Ectodermal cell (in vitro differentiated cells): ENCODE data around the gene USP11.

Experiments used
- H3K27ac ChIP-seq: 2 replicates; pipeline ENCODE4 v1.7.0; 2013; ENCODE audit warnings: mild to moderate bottlenecking, low read depth, low read length; ENCODE audit not compliant: insufficient read depth, poor library complexity, severe bottlenecking
- H3K27me3 ChIP-seq: 2 replicates; pipeline ENCODE4 v1.7.0; 2013; ENCODE audit warnings: mild to moderate bottlenecking, low read length; ENCODE audit not compliant: insufficient read depth, control insufficient read depth, poor library complexity, severe bottlenecking
- H3K36me3 ChIP-seq: one replicate; pipeline ENCODE4 v1.7.0; 2013; ENCODE audit warnings: low read length; ENCODE audit not compliant: control insufficient read depth, insufficient read depth
- H3K4me1 ChIP-seq: one replicate; pipeline ENCODE4 v1.7.0; 2013; ENCODE audit warnings: low read length; ENCODE audit not compliant: control insufficient read depth, insufficient read depth
- H3K4me3 ChIP-seq: 2 replicates; pipeline ENCODE4 v1.7.0; 2013; ENCODE audit warnings: low read depth, low read length, control low read depth; ENCODE audit not compliant: insufficient read depth
- H3K9me3 ChIP-seq: 2 replicates; pipeline ENCODE4 v1.7.0; 2013; ENCODE audit warnings: mild to moderate bottlenecking, low read length, moderate library complexity; ENCODE audit not compliant: control insufficient read depth
- WGBS, 2 experiments: methylation state at CpG; one replicate each; pipeline ENCODE4 v1.1.7; 2013; ENCODE audit warnings: missing lambda C conversion rate in 2 of 2; 5-methylcytosine and 5-hydroxymethylcytosine counted together

The USP11 gene

DNA sequence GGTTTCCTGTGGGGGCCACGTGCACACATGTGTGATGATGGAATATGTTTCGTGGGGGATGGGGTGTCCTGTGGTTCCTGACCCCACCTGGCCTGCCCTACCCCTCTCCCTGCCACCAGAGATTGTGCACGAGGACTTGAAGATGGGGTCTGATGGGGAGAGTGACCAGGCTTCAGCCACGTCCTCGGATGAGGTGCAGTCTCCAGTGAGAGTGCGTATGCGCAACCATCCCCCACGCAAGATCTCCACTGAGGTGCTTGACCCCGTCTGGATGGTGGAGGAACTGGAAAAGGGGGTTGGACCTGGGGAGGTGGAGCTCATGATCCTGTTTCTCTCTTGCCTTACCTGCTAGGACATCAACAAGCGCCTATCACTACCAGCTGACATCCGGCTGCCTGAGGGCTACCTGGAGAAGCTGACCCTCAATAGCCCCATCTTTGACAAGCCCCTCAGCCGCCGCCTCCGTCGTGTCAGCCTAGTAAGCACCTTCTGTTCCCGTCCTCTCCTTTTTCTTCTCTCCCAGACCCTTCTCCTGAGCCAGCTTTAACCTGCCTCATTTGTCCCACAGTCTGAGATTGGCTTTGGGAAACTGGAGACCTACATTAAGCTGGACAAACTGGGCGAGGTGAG, 8.4 kb upstream of the USP11 start:
- H3K9me3 ChIP-seq: no peaks in the 10 kb centered on the region
- peaks cover 30% of the 10 kb centered on the region for H3K36me3 ChIP-seq
- no peak overlapping the region for H3K4me3 ChIP-seq
- H3K4me1 ChIP-seq: no peaks in the 10 kb centered on the region
- H3K27ac ChIP-seq: no peak overlapping the region
- H3K27me3 ChIP-seq: no peaks in the 10 kb centered on the region
- WGBS, 2 experiments: 93 to 96% methylated on average over 15 to 17 of the region's 17 CpGs

DNA sequence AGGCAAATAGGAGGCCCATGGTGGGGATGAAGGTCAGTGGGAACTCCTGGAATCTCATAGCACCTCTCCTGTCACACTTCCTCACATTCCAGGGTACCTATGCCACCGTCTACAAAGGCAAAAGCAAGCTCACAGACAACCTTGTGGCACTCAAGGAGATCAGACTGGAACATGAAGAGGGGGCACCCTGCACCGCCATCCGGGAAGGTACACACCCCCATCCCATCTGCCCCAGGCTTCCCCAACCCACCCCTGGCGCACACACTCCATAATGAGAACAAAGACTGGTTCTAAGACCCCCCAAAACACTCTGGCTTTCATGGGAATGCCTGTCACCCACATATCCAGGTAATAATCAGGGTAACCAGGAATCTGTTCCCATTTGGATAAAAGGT, 7.9 kb upstream of the USP11 start:
- Histone ChIP-seq H3K9me3 (no peaks in the 10 kb centered on the region), H3K4me3 (no peak overlapping the region), H3K27me3 (no peaks in the 10 kb centered on the region), H3K4me1 (no peaks in the 10 kb centered on the region), H3K27ac (no peak overlapping the region), H3K36me3 (peaks cover 30% of the 10 kb centered on the region)
- 96 to 100% methylated on average over 4 of the region's 4 CpGs for WGBS, 2 experiments

DNA sequence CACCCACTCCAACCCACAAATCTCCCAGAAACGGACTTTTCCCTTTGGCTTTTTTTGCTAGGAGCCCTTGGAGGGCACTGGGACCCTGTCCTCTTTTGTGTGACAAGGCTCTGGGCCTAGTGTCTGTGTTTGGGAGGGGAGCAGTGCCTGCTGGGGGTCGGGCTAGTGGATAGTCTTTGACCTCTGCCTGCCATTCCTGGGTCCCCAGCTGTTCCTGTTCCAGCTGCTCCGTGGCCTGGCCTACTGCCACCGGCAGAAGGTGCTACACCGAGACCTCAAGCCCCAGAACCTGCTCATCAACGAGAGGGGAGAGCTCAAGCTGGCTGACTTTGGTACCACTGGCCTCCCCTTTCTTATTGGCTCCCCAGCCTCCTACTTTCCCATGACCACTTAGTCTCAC, 6.7 kb upstream of the USP11 start:
- H3K4me3 ChIP-seq: no peak overlapping the region
- no peaks in the 10 kb centered on the region for H3K27me3 ChIP-seq
- no peaks in the 10 kb centered on the region for H3K4me1 ChIP-seq
- no peaks in the 10 kb centered on the region for H3K9me3 ChIP-seq
- WGBS, 2 experiments: 89 to 93% methylated on average over 6 of the region's 6 CpGs
- no peak overlapping the region for H3K27ac ChIP-seq
- H3K36me3 ChIP-seq: peaks cover 30% of the 10 kb centered on the region

DNA sequence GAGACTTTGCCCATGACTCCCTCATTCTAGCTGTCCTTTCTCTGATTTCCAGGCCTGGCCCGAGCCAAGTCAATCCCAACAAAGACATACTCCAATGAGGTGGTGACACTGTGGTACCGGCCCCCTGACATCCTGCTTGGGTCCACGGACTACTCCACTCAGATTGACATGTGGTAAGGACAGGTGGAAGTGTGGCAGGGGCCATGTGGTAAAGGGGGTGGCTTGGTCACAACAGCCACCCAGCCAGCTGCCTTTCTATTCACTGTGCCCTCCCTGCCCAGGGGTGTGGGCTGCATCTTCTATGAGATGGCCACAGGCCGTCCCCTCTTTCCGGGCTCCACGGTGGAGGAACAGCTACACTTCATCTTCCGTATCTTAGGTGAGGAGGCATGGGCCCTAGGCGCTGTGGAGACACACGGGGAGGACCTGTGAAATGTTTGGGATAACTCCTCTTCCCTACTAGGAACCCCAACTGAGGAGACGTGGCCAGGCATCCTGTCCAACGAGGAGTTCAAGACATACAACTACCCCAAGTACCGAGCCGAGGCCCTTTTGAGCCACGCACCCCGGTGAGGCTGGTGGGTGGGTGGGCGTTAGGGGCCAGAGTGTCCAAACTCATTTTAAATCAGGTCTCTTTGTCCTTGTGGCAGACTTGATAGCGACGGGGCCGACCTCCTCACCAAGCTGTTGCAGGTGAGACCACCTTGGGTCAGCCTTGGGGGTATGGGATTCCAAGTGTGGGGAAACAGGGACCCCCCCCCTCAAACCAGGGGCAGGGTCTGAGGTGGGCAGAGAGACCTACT, 6.1 kb upstream of the USP11 start:
- Histone ChIP-seq H3K27ac (no peak overlapping the region), H3K4me3 (no peak overlapping the region), H3K4me1 (no peaks in the 10 kb centered on the region), H3K27me3 (no peaks in the 10 kb centered on the region), H3K9me3 (no peaks in the 10 kb centered on the region), H3K36me3 (peaks cover 30% of the 10 kb centered on the region)
- WGBS, 2 experiments: 86 to 93% methylated on average over 18 to 19 of the region's 19 CpGs

DNA sequence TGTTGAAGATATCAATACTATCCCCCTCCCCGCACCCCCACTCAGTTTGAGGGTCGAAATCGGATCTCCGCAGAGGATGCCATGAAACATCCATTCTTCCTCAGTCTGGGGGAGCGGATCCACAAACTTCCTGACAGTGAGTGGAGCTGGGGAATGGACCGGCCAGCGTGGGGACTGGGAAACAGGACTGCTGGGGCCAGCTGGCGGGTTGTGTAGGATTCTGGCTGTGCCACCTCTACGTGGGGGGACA, 5.5 kb upstream of the USP11 start:
- Histone ChIP-seq H3K36me3 (peaks cover 30% of the 10 kb centered on the region), H3K27ac (no peak overlapping the region), H3K27me3 (no peaks in the 10 kb centered on the region), H3K4me1 (peaks cover under 1% of the 10 kb centered on the region), H3K9me3 (no peaks in the 10 kb centered on the region), H3K4me3 (no peak overlapping the region)
- WGBS, 2 experiments: 95 to 97% methylated on average over 8 of the region's 9 CpGs

DNA sequence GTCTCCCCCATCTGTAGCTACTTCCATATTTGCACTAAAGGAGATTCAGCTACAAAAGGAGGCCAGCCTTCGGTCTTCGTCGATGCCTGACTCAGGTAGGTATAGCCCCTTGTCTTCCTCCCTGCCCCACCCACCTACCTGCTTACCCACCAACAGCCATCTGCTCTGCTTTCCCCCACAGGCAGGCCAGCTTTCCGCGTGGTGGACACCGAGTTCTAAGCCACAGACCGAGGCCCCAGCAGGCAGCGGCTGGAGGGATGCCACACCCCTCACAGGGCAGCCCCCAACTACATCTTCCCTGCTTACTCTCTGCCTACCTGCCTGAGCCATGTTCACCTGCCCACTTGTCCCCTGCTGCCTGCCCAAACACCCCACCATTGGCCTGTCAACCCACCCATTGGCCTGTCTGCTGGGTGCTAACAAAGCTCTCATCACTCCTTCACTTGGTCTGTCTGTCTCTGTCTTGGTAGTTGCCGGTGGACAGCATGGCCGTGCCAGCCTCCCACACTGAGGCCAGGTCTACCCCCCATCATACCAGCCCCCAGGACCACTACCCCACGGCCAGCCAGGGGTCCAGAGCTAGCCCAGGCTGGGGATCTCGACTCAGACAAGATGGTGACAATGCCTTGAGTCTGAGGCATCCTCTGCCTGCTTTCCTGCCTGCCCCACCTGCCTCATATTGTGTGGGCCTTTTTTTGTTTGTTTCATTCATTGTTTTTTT, 4.1 kb upstream of the USP11 start:
- no peaks in the 10 kb centered on the region for H3K9me3 ChIP-seq
- H3K36me3 ChIP-seq: peaks cover 22% of the 10 kb centered on the region
- 91 to 92% methylated on average over 12 of the region's 12 CpGs for WGBS, 2 experiments
- H3K4me1 ChIP-seq: peaks cover 5% of the 10 kb centered on the region
- no peak overlapping the region for H3K27ac ChIP-seq
- no peaks in the 10 kb centered on the region for H3K27me3 ChIP-seq
- no peak overlapping the region for H3K4me3 ChIP-seq

DNA sequence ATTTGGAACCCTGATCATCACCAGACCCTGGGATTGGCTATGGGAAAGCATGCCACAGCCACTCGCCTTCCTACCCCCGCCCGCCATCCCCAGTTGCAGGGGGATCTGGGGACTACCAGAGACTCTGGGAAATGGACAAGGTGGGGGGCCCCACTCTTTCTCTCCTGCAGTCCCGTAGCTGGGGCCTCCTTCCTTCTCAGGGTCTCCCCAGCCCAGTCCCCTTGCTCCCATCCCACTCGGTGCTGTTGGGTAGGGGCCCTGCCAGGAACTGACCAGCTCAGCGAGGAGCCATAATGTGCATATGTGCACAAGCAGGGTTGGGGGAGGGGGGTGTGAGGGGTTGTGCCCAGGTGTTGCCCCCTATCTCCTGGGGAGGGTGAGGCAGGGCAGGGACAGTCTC, 3.4 kb upstream of the USP11 start:
- H3K4me3 ChIP-seq: no peak overlapping the region
- 95 to 97% methylated on average over 5 to 6 of the region's 6 CpGs for whole genome bisulfite sequencing, 2 experiments
- no peak overlapping the region for H3K27ac ChIP-seq
- peaks cover 17% of the 10 kb centered on the region for H3K36me3 ChIP-seq
- peaks cover 5% of the 10 kb centered on the region for H3K4me1 ChIP-seq
- H3K27me3 ChIP-seq: no peaks in the 10 kb centered on the region
- no peaks in the 10 kb centered on the region for H3K9me3 ChIP-seq

DNA sequence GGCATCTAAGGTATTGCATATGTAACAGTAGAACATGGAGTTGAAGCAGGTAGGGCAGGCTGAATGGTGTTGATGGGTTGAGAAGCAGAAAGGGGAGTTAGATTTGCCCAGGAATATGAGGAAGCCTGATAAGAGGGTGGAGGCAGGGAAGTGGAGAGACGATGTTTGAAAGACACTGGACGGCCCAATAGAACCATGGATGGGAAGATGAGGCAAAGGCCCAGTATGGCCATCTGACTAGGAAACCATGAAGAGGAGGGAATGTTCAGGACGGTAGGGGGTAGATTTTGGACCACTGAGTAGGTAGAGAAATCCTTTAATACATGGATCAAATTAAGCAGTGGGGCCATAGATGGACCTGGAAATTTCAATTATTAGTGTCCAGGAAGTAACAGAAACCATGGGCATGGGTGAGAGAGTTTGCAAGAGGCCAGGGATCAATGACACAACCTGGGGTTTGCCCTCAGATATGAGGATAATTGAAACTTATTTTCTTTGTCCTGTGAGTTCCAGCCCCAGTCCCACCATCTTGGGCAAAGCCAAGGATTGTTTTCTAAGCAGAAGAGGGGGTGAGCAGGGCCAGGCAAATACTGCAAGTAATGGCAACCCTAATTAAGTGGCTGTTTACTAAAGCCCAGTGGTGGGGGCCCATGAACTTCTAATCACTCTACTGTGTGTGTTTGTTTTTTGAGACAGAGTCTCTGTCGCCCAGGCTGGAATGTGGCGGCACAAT, 2.5 kb upstream of the USP11 start:
- Histone ChIP-seq H3K27ac (no peak overlapping the region), H3K27me3 (no peaks in the 10 kb centered on the region), H3K36me3 (peaks cover 17% of the 10 kb centered on the region), H3K9me3 (no peaks in the 10 kb centered on the region), H3K4me3 (no peak overlapping the region), H3K4me1 (peaks cover 5% of the 10 kb centered on the region)
- 85 to 96% methylated on average over 5 of the region's 5 CpGs for WGBS, 2 experiments

DNA sequence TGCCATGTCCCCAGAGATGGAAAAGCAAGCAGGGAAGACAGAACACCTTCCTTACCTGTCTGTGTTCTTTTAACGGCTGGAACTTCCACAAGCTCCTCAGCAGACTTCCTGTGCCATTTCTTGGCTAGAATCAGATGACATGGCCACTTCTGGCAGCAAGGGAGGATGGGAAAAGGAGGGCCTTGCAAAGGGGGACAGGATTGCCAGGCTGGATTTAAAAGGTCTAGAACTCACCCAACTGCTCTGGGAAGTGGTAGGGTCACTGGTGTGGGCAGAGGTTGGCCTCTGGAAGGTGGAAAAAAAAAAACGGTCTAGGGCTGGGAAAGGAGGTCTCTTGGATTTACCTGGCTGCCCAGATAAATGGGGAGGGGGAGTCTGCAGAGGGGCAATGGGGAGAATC, 1.6 kb upstream of the USP11 start:
- Histone ChIP-seq H3K4me3 (no peak overlapping the region), H3K27me3 (no peaks in the 10 kb centered on the region), H3K9me3 (no peaks in the 10 kb centered on the region), H3K4me1 (peaks cover 5% of the 10 kb centered on the region), H3K27ac (no peak overlapping the region), H3K36me3 (peaks cover 9% of the 10 kb centered on the region)
- WGBS, 2 experiments: 86 to 95% methylated on average over 2 of the region's 2 CpGs
